Stimulated activated CD8-positive, alpha-beta memory T cell treated with anti-CD3 and anti-CD28 coated beads, Interleukin-7, amount 100 ng/mL, for 4 hours (primary cell): ENCODE results near the gene COL16A1.

Source experiments
- DNase-seq, 2 donors: peaks; one replicate each; pipeline ENCODE4 v3.0.0-alpha.2; 2020; ENCODE audit warnings: low read depth in 2 of 2

The COL16A1 gene

DNA sequence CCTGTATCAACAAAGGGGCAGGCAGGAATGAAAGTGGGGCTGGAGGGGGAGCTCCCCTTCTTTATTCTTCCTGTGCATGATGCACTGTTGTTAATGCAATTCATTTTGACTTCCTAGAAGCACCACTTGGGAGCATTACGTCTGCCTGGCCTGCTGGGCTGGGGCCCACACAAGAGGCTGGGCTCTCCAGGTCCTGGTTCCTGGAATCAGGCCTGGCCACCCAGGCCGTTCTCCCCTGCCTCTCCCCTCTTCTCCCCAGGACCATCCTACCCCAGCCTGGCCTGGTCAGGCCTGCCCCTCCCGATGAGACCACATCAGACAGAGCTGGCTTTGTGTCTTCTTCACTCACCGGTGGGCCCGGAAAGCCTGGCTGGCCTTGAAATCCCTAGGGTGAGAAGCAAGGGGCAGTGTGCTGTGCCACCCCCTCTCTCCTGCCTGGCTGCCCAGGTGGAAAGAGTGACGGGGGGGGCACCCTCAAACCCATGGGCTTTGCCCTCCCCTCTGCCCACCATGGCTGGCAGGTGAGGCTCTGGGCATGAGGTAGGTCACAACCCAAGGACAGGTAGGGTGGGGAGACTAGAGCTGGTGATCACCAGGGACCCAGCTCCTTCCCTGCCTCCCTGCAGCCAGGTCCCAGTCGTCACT is 38.5 kb downstream of the COL16A1 start:
- DNase-seq, result no peak

DNA sequence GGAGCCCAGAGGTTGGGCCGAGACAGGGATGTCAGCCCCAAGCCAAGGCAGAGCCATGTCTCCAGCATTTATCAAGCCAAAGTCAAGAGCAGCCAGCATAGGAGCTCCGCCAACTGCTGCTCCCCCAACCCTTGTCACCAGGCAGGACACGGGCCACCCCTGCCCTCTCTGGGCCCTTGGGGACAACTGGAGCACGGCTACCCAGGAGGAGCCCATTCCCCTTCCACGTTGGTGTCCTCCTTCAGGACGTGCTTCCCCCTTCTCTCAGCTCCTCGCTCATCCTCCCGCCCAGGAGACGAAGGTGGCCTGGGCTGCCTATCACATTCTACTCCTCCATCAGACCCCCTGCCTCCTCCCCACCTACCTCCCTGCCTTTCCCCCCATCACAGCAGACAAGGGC is 39.3 kb downstream of the COL16A1 start:
- no peak for DNase-seq

DNA sequence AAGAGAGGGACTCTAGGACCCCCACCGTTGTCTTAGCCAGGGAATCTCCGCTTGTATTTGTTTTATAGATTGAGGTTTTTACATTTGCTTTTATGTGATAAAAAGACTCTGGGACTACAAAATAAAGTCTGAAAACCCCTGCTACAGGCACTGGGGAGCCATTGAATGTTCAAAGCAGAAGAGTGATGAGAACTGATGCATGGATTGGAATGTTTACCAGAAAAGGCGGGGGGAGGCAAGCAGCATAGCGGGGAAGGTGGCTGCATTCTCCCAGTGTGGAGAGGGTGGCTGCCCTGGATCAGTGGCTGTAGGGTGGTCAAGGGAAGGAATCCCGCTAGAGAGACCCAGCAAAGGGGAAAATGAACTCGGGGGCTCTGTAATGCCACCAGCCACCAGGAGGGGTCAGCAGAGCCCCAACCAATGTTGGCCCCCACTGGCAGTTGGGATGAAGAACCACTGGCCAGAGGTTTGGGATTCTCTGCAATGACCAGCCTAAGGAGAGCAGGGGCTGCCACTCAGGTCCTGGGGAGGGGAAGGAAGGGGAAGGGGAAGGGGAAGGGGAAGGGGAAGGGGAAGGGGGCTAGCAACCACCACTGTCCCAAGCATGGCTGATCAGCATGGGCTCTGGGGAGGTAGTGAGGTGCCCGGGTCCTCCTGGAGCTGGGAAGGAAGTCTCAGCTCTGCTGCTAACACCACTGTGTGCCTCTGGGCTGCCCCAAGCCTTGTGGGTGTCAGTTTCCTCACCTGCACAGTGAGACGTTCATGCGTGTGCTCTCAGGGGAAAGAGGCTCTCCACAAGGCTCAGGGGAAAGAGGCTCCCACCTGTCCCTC is 40.0 kb downstream of the COL16A1 start:
- DNase-seq, result peak; percentile 19

DNA sequence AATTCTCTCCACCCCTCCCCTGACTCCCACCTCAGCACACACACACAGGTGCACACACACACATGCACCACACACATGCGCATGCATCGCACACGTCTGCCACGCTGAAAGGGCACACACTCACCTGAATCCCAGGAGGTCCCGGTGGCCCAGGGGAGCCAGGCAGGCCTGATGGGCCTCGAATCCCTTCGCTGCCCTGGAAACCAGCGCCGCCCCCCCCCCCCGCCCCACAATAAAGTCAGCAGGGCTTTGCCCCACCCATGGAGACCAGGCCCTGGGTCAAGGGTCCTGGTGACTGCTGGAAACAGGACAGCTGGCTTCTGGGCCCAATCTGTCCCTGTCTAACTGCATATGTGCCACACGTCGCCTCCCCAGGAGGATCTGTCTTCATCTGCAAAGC is 41.4 kb downstream of the COL16A1 start:
- no peak for DNase-seq

DNA sequence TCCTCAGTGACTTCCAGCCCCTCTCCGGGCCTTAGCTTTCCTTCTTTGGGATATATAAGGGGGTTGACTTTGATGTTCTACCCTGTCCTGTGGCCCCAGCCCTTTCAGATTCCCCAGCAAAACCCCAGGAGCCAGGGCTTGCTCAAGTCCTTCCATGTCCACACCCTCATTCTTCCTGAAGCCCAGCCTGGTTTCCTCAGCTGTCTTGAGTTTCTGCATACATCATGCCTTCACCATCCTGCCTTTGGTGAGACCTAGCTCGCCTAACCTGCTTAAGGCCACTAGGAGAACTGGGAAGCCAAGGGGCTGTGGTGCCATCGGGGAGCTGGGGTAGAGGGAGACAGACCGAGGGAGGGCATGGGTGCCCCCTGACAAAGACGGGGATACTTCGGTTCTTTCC is 42.0 kb downstream of the COL16A1 start:
- no peak for DNase-seq

DNA sequence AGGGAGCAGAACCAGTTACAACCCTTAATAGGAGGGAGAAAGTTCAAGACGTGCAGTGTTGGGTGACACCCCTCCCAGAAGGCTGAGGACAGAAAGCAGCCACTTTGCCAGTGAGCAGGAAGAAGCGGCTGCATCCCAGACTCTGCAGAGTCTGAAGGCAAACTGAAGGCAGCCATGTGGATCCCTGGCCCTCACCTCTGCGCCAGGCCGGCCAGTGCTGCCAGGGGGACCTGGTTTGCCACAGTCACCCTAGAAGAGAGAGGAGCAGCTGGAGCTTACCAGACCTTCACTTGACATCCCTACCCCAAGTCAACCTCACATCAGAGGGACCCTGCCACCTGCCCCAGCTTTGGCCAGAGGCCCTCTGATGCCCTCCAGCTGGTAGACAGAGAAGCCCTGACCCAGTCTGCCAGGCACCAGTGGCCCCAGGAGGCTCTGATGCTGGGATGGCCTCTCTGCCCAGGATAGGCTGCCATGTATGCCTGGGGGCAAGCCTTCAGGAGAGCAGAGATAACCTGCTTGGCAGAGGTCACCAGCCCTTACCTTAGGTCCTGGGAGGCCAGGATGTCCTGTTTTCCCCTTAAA is 42.9 kb downstream of the COL16A1 start:
- DNase-seq, result no peak

DNA sequence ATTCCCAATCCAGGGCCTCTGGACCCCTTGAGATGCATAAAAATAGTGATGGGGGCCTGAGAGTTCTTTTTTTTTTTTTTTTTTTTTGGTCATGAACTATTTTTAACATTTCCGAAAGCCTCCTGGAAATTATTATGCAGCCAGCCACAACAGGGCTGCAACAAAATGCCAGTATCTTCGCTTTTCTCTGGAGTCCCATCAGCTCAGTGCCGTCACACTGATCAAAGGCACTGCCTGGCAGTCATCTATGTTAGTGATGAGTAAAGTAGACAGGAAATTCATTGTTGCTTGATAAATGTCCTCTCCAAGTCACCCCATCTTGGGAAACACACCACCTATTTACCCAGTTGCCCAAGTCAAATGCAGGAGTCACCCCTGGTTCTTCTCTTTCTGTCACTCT is 43.9 kb downstream of the COL16A1 start:
- DNase-seq, result no peak

DNA sequence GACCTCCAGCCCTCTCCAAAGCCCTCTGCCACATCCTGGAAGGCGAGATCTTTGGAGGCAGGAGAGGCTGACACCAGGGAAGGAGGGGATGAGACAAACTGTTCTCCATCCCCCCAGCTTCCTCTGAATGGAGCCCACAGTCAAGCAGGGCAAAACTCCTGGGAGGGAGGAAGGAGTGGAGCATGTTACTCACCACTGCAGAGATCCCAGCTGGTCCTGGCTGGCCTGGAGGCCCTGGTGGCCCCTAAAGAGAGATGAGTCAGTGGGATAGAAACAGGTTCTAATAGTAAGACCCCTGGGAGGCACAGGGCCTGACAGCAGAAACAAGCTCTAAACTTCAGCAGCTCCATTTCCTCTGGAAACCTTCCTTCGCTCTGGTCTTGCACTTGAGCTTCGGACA is 45.1 kb downstream of the COL16A1 start:
- no peak for DNase-seq

DNA sequence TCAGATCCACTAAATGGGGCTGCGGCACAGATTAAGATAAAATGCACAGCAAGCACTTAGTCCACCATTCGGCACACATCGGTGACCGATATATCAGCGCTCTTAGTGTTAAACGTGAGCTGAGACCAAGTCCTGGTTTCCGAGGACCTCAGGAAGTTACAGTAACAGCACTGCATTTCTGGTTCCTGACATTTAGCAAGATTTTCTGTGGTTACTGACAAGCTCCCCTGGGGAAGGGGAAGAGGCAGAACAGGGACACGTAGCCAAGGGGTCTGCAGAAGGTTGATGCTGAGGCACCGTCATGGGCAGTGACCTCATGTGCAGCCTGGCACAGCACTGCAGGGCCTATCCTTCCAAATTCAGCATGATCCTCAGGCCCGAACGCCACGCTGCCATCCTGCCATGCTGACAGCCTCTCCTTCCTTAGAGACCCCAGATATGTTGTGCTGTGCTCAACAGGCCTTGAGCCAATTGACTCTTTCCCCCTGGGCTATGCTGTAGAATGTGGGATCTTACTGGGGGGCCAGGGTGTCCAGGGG is 45.8 kb downstream of the COL16A1 start:
- DNase-seq, result no peak

DNA sequence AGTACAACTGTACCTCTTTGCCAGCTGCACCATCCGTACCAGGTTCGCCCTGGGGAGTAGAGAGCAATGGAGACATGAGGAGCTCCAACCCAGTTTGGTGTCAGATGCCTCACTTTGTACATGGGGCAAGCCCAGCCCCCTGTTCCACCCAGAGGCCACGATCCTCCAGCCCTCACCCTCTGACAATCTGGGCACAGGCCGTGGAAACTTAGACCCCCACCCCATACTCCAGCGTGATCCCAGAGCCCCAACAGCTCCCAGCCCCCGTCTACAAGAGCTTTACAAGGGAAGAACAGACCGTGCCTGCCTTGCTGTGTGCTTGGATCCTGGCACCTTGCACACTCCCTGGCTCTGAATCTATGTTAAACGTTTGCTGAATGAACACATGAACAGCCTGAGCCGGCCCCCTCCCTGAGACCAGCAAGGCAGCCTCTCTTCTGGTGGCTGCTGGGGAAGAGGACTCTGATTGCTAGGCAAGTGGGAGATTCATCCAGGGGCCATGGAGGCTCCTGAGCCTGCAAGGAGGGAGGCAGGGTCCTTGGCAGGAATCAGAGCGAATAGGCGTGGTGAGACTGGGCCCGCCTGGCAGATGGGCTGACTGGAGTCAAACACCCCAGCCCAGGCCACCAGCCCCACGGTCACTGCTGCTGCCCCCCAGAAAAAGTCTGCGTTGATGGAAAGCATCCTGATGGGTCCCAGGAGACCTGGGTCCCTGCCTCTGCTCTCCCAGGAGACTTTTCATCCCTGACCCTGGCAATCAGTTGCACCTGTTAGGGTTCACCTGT is 46.6 kb downstream of the COL16A1 start:
- no peak for DNase-seq

DNA sequence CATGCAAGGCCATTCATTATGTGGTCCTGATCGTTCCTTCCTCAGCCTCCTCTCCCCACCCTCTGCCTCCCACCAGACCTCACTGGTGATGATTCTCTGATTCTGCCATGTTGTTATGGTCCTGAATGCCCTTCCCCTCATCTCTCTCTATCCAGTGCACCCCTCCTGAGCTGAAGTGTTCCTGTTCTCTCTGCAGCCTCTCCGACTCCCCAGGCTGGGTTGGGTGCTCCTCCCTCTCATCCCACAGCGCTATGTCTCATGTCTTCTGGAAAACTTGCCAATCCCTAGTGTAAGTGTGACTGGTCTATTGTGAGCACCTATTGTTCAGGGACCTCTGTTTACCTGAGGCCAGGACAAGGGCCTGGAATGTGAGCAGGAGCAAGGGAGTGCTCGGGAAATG is 48.1 kb downstream of the COL16A1 start:
- DNase-seq, result no peak

DNA sequence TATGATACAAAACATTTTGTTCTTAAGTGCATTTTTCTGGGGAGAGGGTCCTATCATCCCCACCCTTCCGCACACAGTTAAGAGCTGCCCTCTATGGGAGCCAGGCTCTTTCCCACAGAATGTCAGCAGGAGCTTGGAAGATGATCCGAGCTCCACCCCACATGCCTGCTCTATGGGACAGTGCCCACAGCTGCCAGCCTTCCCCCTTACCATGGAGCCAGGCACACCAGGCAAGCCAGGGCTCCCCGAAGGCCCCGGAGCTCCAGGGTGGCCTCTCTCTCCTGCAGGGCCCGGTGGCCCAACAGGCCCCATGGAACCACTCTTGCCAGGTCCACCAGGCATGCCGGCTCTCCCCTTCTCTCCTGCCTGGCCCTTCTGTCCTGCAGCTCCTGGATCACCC is 48.7 kb downstream of the COL16A1 start:
- DNase-seq, result no peak

DNA sequence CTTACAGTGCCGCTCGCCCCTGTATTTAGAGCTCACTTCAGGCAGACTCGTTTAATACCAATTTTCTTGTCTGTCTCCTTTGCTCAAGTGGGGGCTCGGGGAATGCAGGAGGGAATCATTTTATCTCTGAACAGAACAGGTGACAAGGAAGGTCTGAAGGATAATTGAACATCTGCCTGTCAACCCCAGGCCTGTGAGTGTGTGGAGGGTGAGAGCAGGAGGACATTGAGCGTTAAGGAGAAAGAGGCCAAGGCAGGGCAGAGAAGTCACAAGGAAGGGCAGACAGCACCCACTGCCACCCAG is 49.4 kb downstream of the COL16A1 start:
- DNase-seq, result no peak

DNA sequence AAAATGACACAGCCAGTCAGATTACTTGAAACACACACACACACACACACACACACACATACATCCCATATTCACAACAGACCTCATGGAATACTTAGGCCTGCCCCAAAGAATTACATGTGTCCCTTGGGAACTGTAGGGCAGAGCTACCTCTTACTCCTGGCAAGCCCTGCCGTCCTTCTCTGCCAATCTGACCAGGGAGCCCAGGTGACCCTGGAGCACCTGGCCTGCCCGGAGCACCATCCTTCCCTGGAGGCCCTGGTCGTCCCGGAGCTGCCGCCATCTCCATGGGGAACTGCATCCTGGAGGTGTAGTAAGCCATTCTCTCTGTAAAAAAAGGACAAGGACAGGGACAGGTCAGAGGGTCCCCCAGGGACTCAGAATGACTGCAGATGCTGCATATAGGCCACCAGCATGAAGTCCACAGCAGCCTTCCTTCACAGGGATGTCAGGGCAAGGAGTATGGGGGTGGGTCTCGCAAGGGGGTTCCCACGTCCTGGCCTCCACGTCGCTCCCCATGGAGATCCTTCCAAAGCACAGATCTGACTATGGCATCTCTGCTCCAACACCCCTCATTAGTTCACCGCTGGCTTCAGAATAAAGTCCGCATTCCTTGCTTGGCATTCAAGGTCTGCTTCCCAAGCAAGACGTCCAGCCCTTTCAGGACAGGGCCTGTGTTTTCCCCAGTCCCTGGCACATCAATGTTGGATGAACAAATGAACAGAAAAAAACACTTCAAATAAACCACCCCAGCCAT is 49.9 kb downstream of the COL16A1 start:
- DNase-seq, result no peak

DNA sequence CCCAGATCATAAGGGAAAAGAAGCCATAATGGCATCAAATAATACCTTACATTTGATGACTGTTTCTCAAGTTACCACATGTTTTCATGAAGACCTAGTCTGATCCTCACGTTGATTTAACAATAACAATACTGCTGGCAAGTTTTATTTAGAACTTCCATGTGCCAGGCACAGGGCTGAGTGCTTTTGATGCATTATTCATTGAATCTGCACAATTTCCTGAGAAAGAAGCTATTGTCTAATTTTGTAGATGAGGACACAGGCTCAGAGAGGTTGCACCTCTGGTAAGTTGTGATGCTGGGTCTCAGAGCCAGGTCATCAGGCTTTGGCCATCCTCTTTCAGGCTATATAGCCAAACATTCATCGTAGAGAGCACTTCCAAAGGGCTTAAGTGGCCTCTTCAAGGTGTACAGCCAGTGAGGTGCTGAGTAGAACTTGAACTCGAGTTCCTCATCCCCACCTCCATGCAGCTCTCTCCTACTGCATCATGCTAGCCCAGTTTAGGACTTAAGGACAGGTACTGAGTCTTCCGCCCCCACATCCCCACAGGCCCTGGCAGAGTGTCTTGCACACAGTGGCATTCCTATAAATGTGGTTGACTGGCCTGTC is 50.8 kb downstream of the COL16A1 start:
- no peak for DNase-seq

DNA sequence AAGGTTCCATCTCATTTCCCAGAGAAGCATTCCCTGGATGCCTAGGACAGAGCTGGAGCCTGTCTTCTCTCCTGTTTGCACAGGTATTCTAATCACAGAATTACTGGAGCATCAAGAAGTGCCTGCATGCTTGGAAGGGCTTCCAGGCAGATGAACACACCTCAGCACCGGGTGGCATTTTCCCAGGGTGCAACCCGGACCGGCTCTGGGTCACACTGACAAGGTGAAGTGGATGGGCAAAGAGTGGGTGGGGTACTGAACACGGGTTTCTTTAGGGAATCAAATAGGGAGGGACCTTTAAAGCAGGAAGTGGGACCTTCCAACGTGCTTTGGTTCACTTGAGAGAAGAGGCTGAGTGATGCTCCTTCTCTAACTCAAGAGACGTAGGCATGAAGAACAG is 52.1 kb downstream of the COL16A1 start:
- DNase-seq, result no peak

DNA sequence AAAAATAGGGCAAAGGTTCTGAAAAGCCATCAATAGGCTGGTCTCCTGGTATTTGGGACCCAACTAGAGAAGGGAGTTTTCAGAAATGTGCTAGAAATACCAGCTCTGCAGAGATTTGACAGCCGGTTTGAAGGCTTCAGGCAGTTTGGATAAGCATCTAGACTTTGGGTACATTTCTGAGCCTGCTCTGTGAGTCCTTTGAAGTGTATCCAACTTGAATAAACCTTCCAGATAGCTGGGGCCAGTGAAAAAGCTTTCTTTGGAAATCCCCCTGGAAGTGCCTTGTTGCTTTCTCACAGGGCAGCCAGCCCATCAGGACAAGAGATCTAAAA is 52.8 kb downstream of the COL16A1 start:
- DNase-seq, result no peak

DNA sequence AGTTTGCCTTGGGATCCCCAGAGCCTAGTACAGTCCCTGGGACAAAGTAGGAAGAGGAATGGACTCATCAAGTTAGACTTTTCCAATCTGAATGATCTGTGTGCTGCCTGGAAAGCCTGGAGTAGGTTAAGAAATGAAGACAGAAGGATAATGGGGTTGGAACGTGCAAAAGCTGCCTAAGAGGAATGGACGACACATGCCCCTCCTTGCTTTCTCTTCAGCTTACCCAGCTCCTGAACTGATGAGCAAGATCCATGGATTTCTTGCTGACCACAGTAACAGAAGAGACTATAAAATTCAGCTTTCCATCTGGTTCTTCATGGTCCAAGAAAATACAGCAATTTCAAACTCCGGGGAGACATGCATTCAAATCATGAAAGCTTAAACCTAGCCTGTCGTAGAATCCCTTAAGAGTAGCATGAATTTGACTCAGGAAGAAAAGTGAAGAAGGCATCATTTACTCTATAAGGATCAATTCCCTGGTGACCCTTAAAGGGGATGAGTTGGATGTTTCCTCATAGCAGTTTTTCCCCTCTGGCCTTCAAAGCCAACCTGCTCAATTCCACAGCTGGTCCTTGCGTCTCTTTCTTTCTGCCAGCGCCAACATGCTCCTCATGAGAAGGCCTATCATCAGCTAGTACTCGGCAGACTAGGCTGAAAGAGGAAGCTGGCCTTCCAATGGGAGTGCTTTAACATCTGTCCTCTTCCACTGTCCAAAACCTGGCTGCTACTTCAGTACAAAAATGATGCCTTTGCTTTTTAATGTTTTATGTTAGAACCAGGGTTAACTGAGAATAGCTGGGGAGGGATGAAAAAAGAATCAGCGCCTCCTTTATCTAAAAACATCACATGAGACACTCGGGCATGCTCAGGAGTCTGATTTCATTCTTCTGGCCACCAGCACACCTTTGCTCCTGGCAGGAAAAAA is 53.4 kb downstream of the COL16A1 start:
- DNase-seq, result no peak

DNA sequence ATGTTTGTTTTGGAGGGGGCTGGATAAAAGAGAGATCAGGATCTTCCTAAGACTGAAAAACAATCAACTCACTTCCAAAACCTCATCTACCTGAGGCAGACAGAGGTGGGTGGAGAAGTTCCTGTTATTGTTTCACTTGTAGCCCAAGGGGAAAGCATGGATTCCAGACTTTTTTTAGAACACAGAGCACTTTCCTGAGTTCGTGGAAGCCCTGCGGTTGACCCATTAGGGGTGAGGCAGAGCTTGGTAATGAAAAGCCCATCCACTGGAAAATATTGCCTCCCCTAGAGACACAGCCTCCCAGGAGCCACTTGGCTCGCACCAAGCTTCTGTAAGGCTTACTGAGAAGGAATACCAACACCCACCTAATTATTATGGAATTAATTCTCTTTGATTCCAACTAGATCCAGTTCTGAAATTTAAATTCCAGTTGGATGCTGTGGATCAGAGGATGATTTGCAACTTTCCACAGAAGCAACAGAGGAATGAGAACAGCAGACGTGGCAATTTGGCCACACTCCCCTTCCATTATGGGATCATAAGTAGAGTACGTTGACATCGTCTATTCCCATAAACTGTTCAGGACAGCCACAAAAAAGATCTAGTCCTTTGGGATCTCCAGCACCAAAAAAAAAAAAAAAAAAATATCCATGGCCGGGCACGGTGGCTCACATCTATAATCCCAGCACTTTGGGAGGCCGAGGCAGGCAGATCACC is 55.0 kb downstream of the COL16A1 start:
- DNase-seq, result no peak

DNA sequence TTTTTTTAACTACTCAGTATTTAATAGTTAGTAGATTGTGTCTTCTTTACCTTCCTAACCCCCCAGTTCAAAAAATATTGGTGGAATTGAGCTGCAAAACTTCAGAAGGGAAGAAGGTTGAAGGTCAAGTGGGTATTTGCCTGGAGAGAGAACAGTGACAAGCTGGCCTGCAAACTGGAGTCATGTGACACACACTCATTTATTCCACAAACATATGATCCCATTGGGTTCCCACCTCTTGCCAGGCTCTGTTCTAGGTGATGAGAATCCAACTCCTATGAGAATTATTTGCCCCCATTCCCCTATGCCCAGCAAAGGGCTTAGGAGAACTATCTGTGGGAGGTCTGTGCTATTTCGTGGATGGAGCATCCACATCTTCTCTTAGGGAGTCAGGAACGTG is 55.6 kb downstream of the COL16A1 start:
- DNase-seq, result no peak
